ENCODE data around the gene DENND5A.

GRCh38 chr11:9259981-9260837 lies 4.9 kb downstream of the DENND5A start:
- TF ChIP-seq CTCF (IDR thresholded peaks at IDR 0.05 in 8 of 11, conservative IDR thresholded peaks at IDR 0.05 in 3 of 11) (peak in 1 of 11 experiments; percentile 22), POLR2AphosphoS5 (IDR thresholded peaks at IDR 0.05) (no peak)
